ENCODE results near the gene NFASC.

Gene NFASC

GRCh38 chr1:204867203-204867602 is 3.5 kb upstream of the NFASC start:
- TF ChIP-seq JUND (IDR thresholded peaks at IDR 0.05; ENCODE audit: low read depth) = no peak
- in situ Hi-C loops (cut with HindIII; ENCODE audit: low pct_unique_long_range_greater_than_20kb, low sequenced_read_pairs) = no loop called here
- DNase-seq (ENCODE audit: low read depth in 1 of 2, low spot score in 1 of 2) = no peak

DNA sequence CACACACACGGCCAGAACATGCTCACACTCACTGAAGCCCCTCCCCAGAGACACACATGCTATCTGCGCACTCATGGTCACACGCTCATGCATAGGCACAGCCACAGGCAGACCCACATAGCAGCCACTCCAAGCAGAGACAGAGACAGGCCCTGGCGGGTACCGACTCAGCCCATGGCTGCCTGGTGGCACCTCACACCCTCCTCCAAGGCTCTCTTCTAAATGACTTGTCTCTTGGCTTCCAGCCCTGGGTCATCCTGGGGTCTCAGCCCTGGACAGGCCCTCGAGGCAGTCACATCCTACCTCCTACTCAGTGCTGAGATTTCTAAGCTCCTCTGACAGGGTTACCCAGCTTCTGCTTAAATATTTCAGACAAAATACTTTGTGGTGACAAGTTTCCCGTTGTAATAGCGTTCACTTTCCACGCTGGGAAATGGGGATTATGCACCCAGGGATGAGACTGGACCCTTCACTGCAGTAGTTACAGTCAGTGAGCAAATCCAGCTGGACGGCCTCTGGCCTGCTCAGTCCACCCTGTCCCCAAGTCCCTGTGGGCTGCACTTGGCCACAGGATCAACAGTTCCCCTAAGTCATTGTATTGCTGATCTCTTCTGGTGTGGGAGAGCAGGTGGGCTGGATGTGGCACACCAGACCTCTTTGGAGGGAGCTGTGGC is 2.9 kb upstream of the NFASC start:
- no peak for DNase-seq (ENCODE audit: low read depth in 1 of 2, low spot score in 1 of 2)
- in situ Hi-C loops (cut with HindIII; ENCODE audit: low pct_unique_long_range_greater_than_20kb, low sequenced_read_pairs) = no loop called here

GRCh38 chr1:204868340-204868700 is 2.3 kb upstream of the NFASC start:
- DNase-seq (ENCODE audit: low read depth in 1 of 2, low spot score in 1 of 2) = no peak
- in situ Hi-C loops (cut with HindIII; ENCODE audit: low pct_unique_long_range_greater_than_20kb, low sequenced_read_pairs) = no loop called here
- TF ChIP-seq JUND (IDR thresholded peaks at IDR 0.05; ENCODE audit: low read depth) = no peak

More for the DNA sequence above, 2.9 kb upstream of the NFASC start:
- TF ChIP-seq JUND (IDR thresholded peaks at IDR 0.05; ENCODE audit: low read depth) = no peak

GRCh38 chr1:204869097-204869496 is 1.6 kb upstream of the NFASC start:
- DNase-seq (ENCODE audit: low read depth in 1 of 2, low spot score in 1 of 2) = no peak
- in situ Hi-C loops (cut with HindIII; ENCODE audit: low pct_unique_long_range_greater_than_20kb, low sequenced_read_pairs) = no loop called here
- no peak for TF ChIP-seq JUND (IDR thresholded peaks at IDR 0.05; ENCODE audit: low read depth)

GRCh38 chr1:204871405-204872037 is 859 bp downstream of the NFASC start:
- TF ChIP-seq JUND (IDR thresholded peaks at IDR 0.05; ENCODE audit: low read depth) = no peak
- no peak for DNase-seq (ENCODE audit: low read depth in 1 of 2, low spot score in 1 of 2)
- in situ Hi-C loops (cut with HindIII; ENCODE audit: low pct_unique_long_range_greater_than_20kb, low sequenced_read_pairs) = no loop called here

DNA sequence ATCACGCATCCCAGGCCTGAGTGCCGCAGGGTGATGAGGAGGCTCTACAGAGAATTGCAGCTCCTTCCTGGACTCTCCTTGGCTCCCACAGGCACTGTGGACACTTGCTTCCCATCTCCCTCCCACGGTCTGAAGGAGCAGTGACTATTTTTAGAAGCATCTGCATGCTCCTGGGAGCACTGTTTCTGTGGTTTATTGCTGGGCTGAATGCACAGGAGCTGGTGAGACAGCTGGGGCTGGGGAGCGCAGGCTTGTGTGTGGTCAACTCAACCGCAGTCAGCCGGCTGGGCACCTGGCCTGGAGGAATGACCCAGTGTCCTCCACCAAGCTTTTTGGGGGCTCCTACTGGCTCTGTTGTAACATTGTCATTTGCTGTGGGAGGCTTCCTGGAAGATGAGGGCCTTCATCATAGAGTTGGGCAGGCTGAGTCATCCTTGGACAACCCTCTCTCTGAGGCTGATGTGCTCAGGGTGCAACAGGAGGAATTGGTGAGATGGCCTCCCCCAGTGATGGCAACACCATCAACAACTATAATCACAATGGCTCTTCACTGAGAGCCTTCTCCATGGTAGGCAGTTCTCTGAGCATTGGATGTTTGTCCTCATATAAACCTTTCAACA is 1.7 kb downstream of the NFASC start:
- in situ Hi-C loops (cut with HindIII; ENCODE audit: low pct_unique_long_range_greater_than_20kb, low sequenced_read_pairs) = no loop called here
- no peak for TF ChIP-seq JUND (IDR thresholded peaks at IDR 0.05; ENCODE audit: low read depth)
- no peak for DNase-seq (ENCODE audit: low read depth in 1 of 2, low spot score in 1 of 2)

GRCh38 chr1:204873176-204873575 is 2.5 kb downstream of the NFASC start:
- DNase-seq (ENCODE audit: low read depth in 1 of 2, low spot score in 1 of 2) = no peak
- in situ Hi-C loops (cut with HindIII; ENCODE audit: low pct_unique_long_range_greater_than_20kb, low sequenced_read_pairs) = no loop called here
- no peak for TF ChIP-seq JUND (IDR thresholded peaks at IDR 0.05; ENCODE audit: low read depth)

DNA sequence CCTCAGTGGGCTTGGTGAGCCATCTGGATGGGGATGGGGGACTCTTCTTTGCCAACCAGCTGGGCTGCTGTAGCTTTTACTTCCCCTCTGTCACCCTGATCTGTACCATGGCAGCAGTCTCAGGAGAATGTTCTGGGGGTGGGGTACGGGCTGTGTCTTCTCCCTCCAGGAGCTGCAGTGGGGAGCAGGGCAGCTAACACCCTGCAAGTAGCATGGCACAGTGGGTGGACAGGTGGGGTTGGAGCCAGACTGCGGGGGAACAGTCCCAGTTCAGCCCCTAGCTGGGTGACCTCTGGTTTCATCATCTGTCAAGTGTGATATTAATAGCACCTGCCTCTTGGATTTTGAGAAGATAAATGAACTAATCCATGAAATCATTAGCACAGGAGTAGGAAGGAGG is 3.1 kb downstream of the NFASC start:
- no peak for DNase-seq (ENCODE audit: low read depth in 1 of 2, low spot score in 1 of 2)
- no peak for TF ChIP-seq JUND (IDR thresholded peaks at IDR 0.05; ENCODE audit: low read depth)
- in situ Hi-C loops (cut with HindIII; ENCODE audit: low pct_unique_long_range_greater_than_20kb, low sequenced_read_pairs) = no loop called here

DNA sequence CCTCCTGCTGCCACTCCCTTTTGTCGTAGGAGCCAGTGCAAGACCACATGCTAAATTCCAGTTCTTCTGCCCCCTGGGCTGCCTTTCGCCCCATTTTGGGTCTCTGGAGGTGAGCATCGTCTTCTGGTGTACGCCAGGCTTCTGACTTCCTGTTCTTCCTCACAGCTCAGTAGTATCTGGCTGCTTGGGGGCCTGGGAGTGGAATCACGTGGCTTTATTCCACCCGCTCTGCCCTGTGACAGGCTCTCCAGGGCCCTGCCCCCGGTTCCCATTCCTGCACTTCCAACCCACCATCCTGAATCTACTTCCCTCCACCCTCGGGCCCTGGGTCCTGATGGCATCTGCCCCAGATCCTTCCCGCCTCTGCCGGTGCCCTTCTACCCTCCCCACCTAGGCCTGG is 3.6 kb downstream of the NFASC start:
- no peak for DNase-seq (ENCODE audit: low read depth in 1 of 2, low spot score in 1 of 2)
- in situ Hi-C loops (cut with HindIII; ENCODE audit: low pct_unique_long_range_greater_than_20kb, low sequenced_read_pairs) = no loop called here
- TF ChIP-seq JUND (IDR thresholded peaks at IDR 0.05; ENCODE audit: low read depth) = no peak

DNA sequence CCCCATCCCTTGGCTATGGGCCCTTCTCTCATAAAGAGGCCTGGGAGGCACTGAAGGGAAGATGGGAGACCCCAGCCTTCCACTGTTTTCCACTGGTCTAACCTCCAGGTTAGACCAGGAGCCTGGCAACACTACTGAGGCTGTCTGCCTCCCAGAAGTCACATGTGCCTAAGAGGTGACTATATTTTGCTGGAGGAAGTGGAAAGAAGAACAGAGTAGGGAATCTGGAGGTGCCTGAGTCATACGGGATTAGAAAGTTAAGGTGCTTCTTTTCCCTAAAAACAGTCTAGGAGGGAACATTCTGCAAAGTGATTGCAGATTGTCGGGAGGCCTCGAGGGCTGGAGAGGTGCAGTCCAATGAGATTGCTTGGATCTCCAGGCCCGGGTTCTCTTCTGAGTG is 4.6 kb downstream of the NFASC start:
- in situ Hi-C loops (cut with HindIII; ENCODE audit: low pct_unique_long_range_greater_than_20kb, low sequenced_read_pairs) = no loop called here
- DNase-seq (ENCODE audit: low read depth in 1 of 2, low spot score in 1 of 2) = no peak
- no peak for TF ChIP-seq JUND (IDR thresholded peaks at IDR 0.05; ENCODE audit: low read depth)

DNA sequence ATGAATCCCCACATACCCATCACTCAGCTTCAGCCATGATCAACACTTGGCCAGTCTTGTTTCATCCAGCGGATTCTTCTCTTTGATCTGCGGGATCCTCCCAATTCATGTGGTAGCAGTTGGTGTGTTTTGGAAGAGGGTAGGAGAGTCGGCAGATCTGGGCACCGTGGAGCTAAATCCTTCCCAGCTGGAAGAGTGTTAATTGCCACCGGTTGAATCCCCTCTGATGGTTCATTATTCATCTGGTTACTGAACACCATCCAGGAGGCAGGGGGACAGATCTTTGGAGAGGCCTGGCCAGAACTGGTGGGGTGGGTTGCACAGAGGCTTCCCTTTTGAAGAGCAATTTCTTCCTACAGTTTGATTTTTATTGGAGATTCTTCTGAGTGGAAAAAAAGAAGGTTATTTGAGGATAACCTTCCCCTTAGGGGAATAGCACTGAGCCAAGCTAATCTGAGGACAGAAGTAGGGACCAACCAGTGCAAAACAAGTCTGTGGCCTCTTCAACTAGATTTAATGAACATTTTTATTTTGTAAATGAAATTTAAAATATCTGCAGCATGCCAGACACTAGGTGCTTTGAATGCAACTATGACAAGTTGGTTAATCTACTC is 8.1 kb downstream of the NFASC start:
- in situ Hi-C loops (cut with HindIII; ENCODE audit: low pct_unique_long_range_greater_than_20kb, low sequenced_read_pairs) = no loop called here
- no peak for DNase-seq (ENCODE audit: low read depth in 1 of 2, low spot score in 1 of 2)
- no peak for TF ChIP-seq JUND (IDR thresholded peaks at IDR 0.05; ENCODE audit: low read depth)

- in situ Hi-C loops (cut with HindIII; ENCODE audit: low pct_unique_long_range_greater_than_20kb, low sequenced_read_pairs) = no loop called here
- DNase-seq (ENCODE audit: low read depth in 1 of 2, low spot score in 1 of 2) = no peak
- TF ChIP-seq JUND (IDR thresholded peaks at IDR 0.05; ENCODE audit: low read depth) = no peak
These were observed 8.7 kb downstream of the NFASC start for GRCh38 chr1:204879351-204879750.

DNA sequence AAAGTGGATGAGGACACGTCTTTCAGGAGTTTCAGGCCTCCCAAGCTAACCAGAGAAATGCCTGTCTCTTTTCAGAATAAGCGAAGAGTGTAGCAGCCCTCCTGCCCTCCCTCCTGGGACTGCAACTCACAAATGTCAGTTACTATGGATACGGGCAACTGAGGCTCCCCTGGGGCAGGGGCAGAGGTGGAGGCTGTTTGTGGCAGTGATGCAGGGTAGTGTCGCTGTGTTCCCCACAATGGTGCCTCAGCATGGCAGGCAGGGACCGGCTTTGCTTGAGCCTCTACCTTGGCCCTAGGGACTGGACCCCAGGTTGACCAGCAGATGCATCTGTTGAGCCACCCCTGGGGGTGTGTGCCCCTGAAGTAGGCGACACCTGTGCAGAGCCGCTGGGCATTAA is 10.2 kb downstream of the NFASC start:
- no peak for DNase-seq (ENCODE audit: low read depth in 1 of 2, low spot score in 1 of 2)
- in situ Hi-C loops (cut with HindIII; ENCODE audit: low pct_unique_long_range_greater_than_20kb, low sequenced_read_pairs) = no loop called here
- no peak for TF ChIP-seq JUND (IDR thresholded peaks at IDR 0.05; ENCODE audit: low read depth)
